Nephron (organoid): Measurements from ENCODE around the gene EGFL6.
"Not testable (repeated sequence)": the region's sequence is repeated elsewhere in the genome, so short reads cannot be mapped to it uniquely, and the experiment has no call there.

Experiments
- H3K27ac Mint-ChIP-seq, 3 experiments: 2 replicates each; pipeline ENCODE4 v1.8.0; 2020; ENCODE audit warnings: mixed read lengths in 3 of 3, mild to moderate bottlenecking in 2 of 3, moderate library complexity in 1 of 3
- H3K27me3 Mint-ChIP-seq: 2 replicates; pipeline ENCODE4 v1.8.0; 2021; ENCODE audit warnings: low read depth, mild to moderate bottlenecking, moderate library complexity, mixed read lengths
- H3K36me3 Mint-ChIP-seq: 2 replicates; pipeline ENCODE4 v1.8.0; 2020; ENCODE audit warnings: low read depth, mixed read lengths
- H3K4me1 Mint-ChIP-seq: 2 replicates; pipeline ENCODE4 v1.8.0; 2020; ENCODE audit warnings: mixed read lengths
- H3K4me3 Mint-ChIP-seq, 3 experiments: 2 replicates each; pipeline ENCODE4 v1.8.0; 2020; ENCODE audit warnings: mild to moderate bottlenecking in 3 of 3, mixed read lengths in 3 of 3, moderate library complexity in 2 of 3
- H3K9me3 Mint-ChIP-seq: 2 replicates; pipeline ENCODE4 v1.8.0; 2020; ENCODE audit warnings: mixed read lengths
- TF ChIP-seq, protein P1 (sequence below), 3 experiments: fragments of 200-600 bp; sonication (generic); IDR thresholded peaks; one replicate each; pipeline ENCODE4 v1.5.0; 2021; ENCODE audit warnings: antibody characterized with exemption in 3 of 3; ENCODE audit not compliant: unreplicated experiment in 3 of 3

The EGFL6 gene

DNA sequence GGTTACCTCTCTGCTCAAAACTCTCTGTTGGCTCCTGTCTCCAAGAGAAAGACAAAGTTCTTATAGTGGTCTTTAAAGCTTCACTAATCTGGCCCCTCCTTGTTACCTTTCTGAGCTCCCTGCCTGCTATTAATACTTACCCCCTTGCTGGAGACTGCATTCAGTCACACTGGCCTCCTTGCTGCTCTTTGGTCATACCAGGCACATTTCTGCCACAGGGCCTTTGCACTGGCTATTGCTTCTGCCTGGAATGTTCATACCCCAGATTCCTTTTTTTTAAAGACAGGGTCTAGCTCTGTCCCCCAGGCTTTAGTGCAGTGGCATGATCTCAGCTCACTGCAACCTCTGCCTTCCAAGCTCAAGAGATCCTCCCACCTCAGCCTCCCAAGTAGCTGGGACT lies 103.6 kb downstream of the EGFL6 start:
- no peak overlapping the region for H3K27ac Mint-ChIP-seq
- H3K9me3 Mint-ChIP-seq = peaks cover 2% of the 10 kb centered on the region
- TF ChIP-seq, protein P1, sequence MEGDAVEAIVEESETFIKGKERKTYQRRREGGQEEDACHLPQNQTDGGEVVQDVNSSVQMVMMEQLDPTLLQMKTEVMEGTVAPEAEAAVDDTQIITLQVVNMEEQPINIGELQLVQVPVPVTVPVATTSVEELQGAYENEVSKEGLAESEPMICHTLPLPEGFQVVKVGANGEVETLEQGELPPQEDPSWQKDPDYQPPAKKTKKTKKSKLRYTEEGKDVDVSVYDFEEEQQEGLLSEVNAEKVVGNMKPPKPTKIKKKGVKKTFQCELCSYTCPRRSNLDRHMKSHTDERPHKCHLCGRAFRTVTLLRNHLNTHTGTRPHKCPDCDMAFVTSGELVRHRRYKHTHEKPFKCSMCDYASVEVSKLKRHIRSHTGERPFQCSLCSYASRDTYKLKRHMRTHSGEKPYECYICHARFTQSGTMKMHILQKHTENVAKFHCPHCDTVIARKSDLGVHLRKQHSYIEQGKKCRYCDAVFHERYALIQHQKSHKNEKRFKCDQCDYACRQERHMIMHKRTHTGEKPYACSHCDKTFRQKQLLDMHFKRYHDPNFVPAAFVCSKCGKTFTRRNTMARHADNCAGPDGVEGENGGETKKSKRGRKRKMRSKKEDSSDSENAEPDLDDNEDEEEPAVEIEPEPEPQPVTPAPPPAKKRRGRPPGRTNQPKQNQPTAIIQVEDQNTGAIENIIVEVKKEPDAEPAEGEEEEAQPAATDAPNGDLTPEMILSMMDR (IDR thresholded peaks at IDR 0.05; ENCODE audit: unreplicated experiment in 3 of 3) = no peak
- no peaks in the 10 kb centered on the region for H3K27me3 Mint-ChIP-seq
- no peak overlapping the region for H3K4me3 Mint-ChIP-seq
- H3K4me1 Mint-ChIP-seq = no peaks in the 10 kb centered on the region
- no peaks in the 10 kb centered on the region for H3K36me3 Mint-ChIP-seq

- TF ChIP-seq, protein P1 (IDR thresholded peaks at IDR 0.05; ENCODE audit: unreplicated experiment in 3 of 3) = no peak
- H3K4me3 Mint-ChIP-seq = no peak overlapping the region
- no peaks in the 10 kb centered on the region for H3K27me3 Mint-ChIP-seq
- H3K27ac Mint-ChIP-seq = no peak overlapping the region
- no peaks in the 10 kb centered on the region for H3K4me1 Mint-ChIP-seq
- H3K9me3 Mint-ChIP-seq = peaks cover 13% of the 10 kb centered on the region
- H3K36me3 Mint-ChIP-seq = peaks cover 3% of the 10 kb centered on the region
Measured at GRCh38 chrX:13676885-13677284, 107.5 kb downstream of the EGFL6 start.

- H3K9me3 Mint-ChIP-seq = peaks cover 14% of the 10 kb centered on the region
- not testable (repeated sequence) for H3K4me3 Mint-ChIP-seq
Measured at GRCh38 chrX:13679700-13680099, 110.3 kb downstream of the EGFL6 start.

GRCh38 chrX:13681595-13681994 lies 112.2 kb downstream of the EGFL6 start:
- H3K27me3 Mint-ChIP-seq = no peaks in the 10 kb centered on the region
- H3K9me3 Mint-ChIP-seq = peaks cover 14% of the 10 kb centered on the region
- peaks cover 3% of the 10 kb centered on the region for H3K36me3 Mint-ChIP-seq
- H3K27ac Mint-ChIP-seq = no peak overlapping the region
- H3K4me3 Mint-ChIP-seq = no peak overlapping the region
- TF ChIP-seq, protein P1 (IDR thresholded peaks at IDR 0.05; ENCODE audit: unreplicated experiment in 3 of 3) = no peak
- H3K4me1 Mint-ChIP-seq = no peaks in the 10 kb centered on the region

More at GRCh38 chrX:13679700-13680099, 110.3 kb downstream of the EGFL6 start:
- not testable (repeated sequence) for H3K36me3 Mint-ChIP-seq, H3K27me3 Mint-ChIP-seq, H3K4me1 Mint-ChIP-seq, H3K27ac Mint-ChIP-seq
